ENCODE data around the gene MLIP.

DNA sequence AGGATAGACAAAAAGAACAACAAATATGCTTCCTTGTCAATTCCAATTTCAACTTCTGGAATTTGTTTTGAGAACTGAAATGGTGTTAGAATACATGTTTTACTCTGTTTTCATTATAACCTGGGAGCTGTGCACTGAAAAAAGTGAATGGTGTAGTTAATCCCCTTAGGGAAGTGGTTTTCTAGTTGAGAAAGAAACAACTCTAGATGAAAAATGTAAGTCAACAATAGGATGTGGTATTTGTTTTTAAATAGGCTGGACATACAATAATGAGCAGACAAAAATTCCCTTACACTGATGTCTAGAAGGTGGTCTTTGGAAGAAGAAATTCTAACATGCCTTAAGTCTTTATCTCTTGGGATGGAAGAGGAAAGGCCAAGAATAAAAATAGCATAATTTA lies 137.1 kb downstream of the MLIP start:
- TF ChIP-seq TAF1 (IDR thresholded peaks at IDR 0.05; ENCODE audit: low read depth) (no peak), CEBPB (IDR thresholded peaks at IDR 0.05) (no peak), YY1 (IDR thresholded peaks at IDR 0.05; ENCODE audit: low read depth) (no peak), FOXM1 (IDR thresholded peaks at IDR 0.05; ENCODE audit: borderline replicate concordance, low read depth) (no peak), TEAD4 (IDR thresholded peaks at IDR 0.05) (no peak), EP300 (IDR thresholded peaks at IDR 0.05; ENCODE audit: borderline replicate concordance) (no peak), RAD21 (IDR thresholded peaks at IDR 0.05; ENCODE audit: low read depth) (no peak), NFIC (IDR thresholded peaks at IDR 0.05) (no peak), TCF12 (IDR thresholded peaks at IDR 0.05; ENCODE audit: low read depth) (no peak), ZBTB7A (IDR thresholded peaks at IDR 0.05; ENCODE audit: low read depth) (no peak), CREB1 (IDR thresholded peaks at IDR 0.05; ENCODE audit: low read depth) (no peak)
- TF ChIP-seq, protein P1, sequence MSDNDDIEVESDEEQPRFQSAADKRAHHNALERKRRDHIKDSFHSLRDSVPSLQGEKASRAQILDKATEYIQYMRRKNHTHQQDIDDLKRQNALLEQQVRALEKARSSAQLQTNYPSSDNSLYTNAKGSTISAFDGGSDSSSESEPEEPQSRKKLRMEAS (IDR thresholded peaks at IDR 0.05), result no peak
- TF ChIP-seq, protein P2, sequence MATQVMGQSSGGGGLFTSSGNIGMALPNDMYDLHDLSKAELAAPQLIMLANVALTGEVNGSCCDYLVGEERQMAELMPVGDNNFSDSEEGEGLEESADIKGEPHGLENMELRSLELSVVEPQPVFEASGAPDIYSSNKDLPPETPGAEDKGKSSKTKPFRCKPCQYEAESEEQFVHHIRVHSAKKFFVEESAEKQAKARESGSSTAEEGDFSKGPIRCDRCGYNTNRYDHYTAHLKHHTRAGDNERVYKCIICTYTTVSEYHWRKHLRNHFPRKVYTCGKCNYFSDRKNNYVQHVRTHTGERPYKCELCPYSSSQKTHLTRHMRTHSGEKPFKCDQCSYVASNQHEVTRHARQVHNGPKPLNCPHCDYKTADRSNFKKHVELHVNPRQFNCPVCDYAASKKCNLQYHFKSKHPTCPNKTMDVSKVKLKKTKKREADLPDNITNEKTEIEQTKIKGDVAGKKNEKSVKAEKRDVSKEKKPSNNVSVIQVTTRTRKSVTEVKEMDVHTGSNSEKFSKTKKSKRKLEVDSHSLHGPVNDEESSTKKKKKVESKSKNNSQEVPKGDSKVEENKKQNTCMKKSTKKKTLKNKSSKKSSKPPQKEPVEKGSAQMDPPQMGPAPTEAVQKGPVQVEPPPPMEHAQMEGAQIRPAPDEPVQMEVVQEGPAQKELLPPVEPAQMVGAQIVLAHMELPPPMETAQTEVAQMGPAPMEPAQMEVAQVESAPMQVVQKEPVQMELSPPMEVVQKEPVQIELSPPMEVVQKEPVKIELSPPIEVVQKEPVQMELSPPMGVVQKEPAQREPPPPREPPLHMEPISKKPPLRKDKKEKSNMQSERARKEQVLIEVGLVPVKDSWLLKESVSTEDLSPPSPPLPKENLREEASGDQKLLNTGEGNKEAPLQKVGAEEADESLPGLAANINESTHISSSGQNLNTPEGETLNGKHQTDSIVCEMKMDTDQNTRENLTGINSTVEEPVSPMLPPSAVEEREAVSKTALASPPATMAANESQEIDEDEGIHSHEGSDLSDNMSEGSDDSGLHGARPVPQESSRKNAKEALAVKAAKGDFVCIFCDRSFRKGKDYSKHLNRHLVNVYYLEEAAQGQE (IDR thresholded peaks at IDR 0.05; ENCODE audit: low read depth), result no peak
- TF ChIP-seq, protein P3, sequence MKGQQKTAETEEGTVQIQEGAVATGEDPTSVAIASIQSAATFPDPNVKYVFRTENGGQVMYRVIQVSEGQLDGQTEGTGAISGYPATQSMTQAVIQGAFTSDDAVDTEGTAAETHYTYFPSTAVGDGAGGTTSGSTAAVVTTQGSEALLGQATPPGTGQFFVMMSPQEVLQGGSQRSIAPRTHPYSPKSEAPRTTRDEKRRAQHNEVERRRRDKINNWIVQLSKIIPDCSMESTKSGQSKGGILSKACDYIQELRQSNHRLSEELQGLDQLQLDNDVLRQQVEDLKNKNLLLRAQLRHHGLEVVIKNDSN (IDR thresholded peaks at IDR 0.05), result no peak

All from Ishikawa (cell line).